GM23248 (cell line): ENCODE data around the gene SUGT1.
"Not testable (repeated sequence)": the region's sequence is repeated elsewhere in the genome, so short reads cannot be mapped to it uniquely, and the experiment has no call there.

ENCODE experiments used
- EZH2 ChIP-seq: fragments of 200-600 bp; sonication (generic); IDR thresholded peaks from 2 replicates; pipeline ENCODE4 v1.6.1; 2018; ENCODE audit warnings: antibody characterized with exemption, mild to moderate bottlenecking; ENCODE audit not compliant: insufficient read depth, poor library complexity, severe bottlenecking
- EZH2phosphoT487 ChIP-seq: fragments of 200-600 bp; sonication (generic); IDR thresholded peaks from 2 replicates; pipeline ENCODE4 v1.6.1; 2018; ENCODE audit warnings: antibody characterized with exemption, moderate library complexity, mild to moderate bottlenecking, low read depth; ENCODE audit not compliant: insufficient read depth

DNA sequence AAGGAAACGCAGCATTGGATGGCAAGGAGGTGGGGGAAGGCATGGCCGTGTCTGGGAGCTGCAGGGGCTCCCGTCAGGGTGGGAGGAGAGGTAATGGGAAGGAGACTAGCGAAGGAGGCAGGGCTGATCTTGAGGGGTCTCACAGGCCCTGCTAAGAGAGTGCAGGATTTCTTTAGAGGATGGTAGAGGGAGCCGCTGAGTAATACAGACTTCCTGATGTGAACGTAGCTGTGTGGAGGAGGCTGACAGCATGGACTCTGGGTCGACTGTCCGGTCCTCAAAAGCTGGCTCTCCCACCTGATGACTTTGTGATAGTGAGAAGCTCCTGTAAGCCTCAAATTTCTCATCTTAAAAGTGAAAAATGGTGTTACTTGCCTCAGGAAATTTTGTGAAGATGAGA is 44.5 kb upstream of the SUGT1 start:
- not testable (repeated sequence) for TF ChIP-seq EZH2, EZH2phosphoT487
